GM23248 (cell line): Measurements from ENCODE around the gene ZSWIM2.

Experiments
- EZH2 ChIP-seq: fragments of 200-600 bp; sonication (generic); IDR thresholded peaks from 2 replicates; pipeline ENCODE4 v1.6.1; 2018; ENCODE audit warnings: antibody characterized with exemption, mild to moderate bottlenecking; ENCODE audit not compliant: insufficient read depth, poor library complexity, severe bottlenecking
- EZH2phosphoT487 ChIP-seq: fragments of 200-600 bp; sonication (generic); IDR thresholded peaks from 2 replicates; pipeline ENCODE4 v1.6.1; 2018; ENCODE audit warnings: antibody characterized with exemption, moderate library complexity, mild to moderate bottlenecking, low read depth; ENCODE audit not compliant: insufficient read depth

GRCh38 chr2:186842373-186842772, 6.6 kb downstream of the ZSWIM2 start:
- no peak for TF ChIP-seq EZH2phosphoT487
- no peak for TF ChIP-seq EZH2
